Activated naive CD8-positive, alpha-beta T cell treated with anti-CD3 and anti-CD28 coated beads for 36 hours (primary cell): ENCODE results near the gene ADD2. TPM values are rescaled to one million over a fixed set of nuclear protein-coding genes. Genes with fewer than 3 reads are reported as not detected.

Experiments
- DNase-seq: peaks from one replicate; pipeline ENCODE4 v3.0.0; 2021
- H3K27ac Mint-ChIP-seq: one replicate; pipeline ENCODE4 v1.8.0; 2022; ENCODE audit warnings: mild to moderate bottlenecking, moderate library complexity, mixed read lengths
- H3K27me3 Mint-ChIP-seq: one replicate; pipeline ENCODE4 v1.8.0; 2022; ENCODE audit warnings: mild to moderate bottlenecking, mixed read lengths
- H3K36me3 Mint-ChIP-seq: one replicate; pipeline ENCODE4 v1.8.0; 2021; ENCODE audit warnings: mild to moderate bottlenecking, mixed read lengths
- H3K4me1 Mint-ChIP-seq: one replicate; pipeline ENCODE4 v1.8.0; 2021; ENCODE audit warnings: mixed read lengths
- H3K4me3 Mint-ChIP-seq: one replicate; pipeline ENCODE4 v1.8.0; 2022; ENCODE audit warnings: mild to moderate bottlenecking, moderate library complexity, mixed read lengths
- H3K9me3 Mint-ChIP-seq: one replicate; pipeline ENCODE4 v1.8.0; 2022; ENCODE audit warnings: mixed read lengths
- total RNA-seq, 2 experiments: library from RNA; stranded (reverse); gene quantifications; one replicate each; pipeline ENCODE4 v1.2.3, GENCODE V29; 2021

Gene ADD2
- total RNA-seq, 2 experiments from 2014 or later, result 33.2 to 36.1 TPM

DNA sequence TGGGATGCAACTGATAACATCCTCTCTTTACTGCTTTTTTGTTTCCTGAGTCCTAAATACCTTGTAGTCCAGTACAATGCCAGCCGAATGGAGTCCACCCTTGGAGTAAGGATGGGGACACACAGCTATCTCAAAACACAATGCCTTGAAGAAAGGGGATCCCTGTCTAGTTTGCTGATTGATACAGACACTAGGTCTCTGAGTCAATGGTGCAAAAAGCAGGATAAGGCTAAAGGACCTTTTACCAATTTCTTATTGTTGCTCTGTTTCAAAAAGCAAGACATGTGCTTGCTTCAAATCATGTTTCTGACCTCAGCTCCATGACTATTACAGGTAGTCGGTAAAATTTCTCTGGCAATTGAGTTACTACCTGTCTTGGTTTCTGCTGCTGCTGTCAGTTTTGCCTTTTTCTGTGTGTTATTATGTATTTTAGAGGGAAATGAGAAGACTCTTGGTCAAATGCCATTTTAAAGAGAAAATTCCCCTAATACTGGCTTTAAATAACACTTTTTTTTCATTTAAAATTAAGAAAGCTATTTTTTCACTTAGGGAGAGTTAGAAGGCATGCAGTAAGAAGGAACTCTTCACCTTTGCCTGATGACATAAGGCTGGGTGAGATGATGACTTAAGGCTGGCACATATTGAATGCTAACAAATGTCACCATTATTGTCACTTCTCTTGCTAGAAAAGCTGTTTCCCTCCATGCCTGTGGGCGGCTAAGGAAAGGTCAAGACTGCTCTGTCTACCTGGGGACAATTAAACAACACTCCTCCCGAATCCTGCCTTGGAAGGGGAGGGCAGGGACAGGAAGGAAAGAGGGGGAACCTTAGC, 27.4 kb upstream of the ADD2 start:
- Mint-ChIP-seq H3K27me3 (peaks cover 27% of the 10 kb centered on the region), H3K9me3 (no peaks in the 10 kb centered on the region), H3K4me1 (peaks cover 2% of the 10 kb centered on the region), H3K4me3 (no peak overlapping the region), H3K36me3 (no peaks in the 10 kb centered on the region), H3K27ac (no peak overlapping the region)
- DNase-seq, result no peak

DNA sequence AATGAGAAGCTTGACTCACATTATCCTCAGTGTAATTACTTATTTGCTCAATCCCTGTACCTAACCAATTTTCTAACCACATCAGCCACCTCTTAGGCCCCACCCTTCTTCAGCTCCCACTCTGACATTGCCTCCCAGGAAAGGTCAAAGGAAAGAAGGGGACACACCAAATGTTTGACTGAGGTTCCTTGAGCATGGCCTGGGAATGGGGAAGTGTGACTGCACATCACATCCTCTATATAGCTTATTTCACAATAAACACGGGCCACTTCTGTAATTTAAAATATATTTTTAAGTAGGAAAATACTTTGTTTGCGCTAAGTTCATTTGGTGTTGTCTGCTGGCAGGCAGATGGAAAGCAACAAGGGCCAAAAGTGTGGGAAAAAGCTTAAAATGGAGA, 25.4 kb upstream of the ADD2 start:
- Mint-ChIP-seq H3K27me3 (peaks cover 41% of the 10 kb centered on the region), H3K36me3 (no peaks in the 10 kb centered on the region), H3K27ac (no peak overlapping the region), H3K4me1 (peaks cover 9% of the 10 kb centered on the region), H3K4me3 (no peak overlapping the region), H3K9me3 (no peaks in the 10 kb centered on the region)
- no peak for DNase-seq

DNA sequence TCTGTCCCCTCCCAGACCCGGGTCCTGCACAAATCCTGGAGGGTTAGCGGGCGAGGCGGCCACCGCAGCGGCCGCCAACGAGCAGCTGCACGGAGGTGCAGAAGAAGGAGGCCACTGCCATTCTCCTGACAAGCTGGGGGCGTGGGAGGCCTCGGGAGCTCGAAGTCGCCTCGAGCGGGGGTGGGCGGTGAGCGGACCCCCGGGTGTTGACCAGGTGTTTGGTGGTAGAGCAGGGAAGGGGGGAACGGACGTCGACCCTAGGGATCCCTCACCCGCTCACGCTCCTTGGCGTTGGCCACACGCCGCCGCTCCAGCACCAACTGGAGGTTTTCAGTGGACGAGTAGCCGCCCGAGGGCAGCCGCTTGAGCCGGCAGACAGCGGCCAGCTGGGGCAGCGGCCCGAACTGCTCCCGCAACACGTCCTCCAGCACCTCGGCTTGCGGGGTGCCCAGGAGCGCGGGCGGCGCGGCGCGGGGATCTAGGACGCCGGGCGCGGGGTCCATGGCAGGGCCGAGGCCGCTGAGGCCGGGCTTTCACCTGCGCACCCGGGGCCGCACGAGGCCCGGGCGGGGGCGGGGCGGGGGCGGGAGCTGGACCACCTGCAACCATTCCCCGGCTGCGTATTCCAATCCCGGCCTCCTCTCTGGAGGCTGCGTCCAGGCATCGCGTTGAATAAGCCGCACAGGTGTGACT, 22.3 kb upstream of the ADD2 start, which contains the start of gene FIGLA:
Gene FIGLA, minus strand, starts transcription at position 508 of the 693 bp plus-strand sequence. Its CDS starts 5 bp downstream, at position 503.
- peaks cover 64% of the 10 kb centered on the region for H3K27me3 Mint-ChIP-seq
- no peaks in the 10 kb centered on the region for H3K36me3 Mint-ChIP-seq
- no peaks in the 10 kb centered on the region for H3K9me3 Mint-ChIP-seq
- peaks cover 12% of the 10 kb centered on the region for H3K4me1 Mint-ChIP-seq
- H3K4me3 Mint-ChIP-seq, result peak within 1 kb of the TSS; percentile 33
- DNase-seq, result no peak
- H3K27ac Mint-ChIP-seq, result no peak within 1 kb of the TSS

DNA sequence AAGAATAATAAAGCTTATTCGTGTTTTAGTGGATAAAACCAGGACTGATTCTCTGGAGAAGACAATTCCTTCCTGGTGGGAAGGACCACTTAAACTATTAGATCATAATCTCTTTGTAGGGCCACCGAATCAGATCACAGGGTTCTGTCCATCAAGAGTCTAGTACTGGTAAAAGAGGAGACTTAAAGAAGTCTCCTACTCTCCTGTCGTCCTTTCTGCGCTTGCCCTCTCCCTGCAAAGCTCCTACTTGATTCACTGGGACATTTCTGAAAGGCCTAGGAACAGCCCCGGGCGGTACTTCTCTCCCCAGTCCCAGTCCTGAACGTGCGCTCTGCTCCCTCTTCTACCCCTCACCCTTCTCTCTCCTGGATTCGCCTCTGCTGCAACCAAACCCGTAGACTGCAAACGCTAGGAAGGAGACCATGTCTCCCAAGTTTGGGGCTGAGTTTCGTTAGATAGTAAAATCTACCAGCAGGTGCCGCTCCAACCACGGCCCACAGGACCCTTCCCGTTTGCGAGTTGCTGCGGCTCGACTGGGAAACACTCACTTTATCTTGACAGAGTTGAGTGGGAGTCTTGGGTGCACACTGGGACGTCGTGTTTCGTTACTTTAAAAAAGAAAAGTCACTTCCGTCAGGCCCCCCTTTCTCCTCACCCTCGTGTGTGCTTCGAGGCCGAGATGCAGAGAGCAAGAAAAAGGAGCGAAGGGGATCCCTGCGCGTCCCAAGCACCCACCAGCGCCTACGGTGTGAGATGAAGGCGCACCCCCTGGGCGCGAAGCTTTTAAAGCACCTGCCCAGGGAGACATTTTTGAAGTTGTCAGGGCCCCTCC, 21.5 kb upstream of the ADD2 start:
- Mint-ChIP-seq H3K27me3 (peaks cover 64% of the 10 kb centered on the region), H3K36me3 (no peaks in the 10 kb centered on the region), H3K27ac (no peak overlapping the region), H3K9me3 (no peaks in the 10 kb centered on the region), H3K4me1 (peaks cover 14% of the 10 kb centered on the region), H3K4me3 (peak overlapping the region; percentile 33)
- peak; percentile 74 for DNase-seq

DNA sequence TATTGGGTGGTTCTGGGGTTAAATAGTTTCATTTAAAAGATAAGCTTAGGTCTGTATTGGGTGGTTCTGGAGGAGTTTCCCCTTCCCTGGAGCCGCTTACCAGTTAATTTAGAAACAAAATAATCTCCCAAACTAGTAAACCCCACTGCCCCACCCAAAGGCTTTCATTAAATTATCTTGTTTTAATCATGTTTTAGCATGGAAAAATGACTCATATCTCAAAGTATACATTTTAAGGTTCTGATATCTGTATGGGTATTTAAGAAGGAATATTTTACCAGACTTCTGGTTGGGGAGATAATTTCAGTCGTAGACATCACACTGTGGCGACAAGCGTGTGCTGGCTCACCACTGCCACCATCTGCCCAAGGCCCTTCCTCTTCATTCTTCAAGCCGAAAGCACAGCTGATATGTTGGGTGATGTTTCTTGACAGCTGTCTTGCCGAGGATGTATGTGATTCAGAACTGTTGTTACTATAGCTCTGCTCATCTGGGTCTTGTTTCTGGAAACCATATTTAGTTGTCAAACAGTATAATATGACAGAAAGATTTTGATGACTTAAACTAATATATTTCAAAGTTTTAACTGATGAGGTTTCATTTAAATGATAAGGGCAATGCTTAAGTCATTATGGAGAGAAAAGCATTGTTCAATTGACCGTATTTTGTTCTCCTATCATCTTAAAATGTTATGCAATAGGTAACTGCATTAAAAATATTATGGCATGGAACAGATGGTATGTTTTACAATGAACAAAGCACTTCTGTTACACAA, 17.3 kb upstream of the ADD2 start:
- peaks cover 12% of the 10 kb centered on the region for H3K4me1 Mint-ChIP-seq
- peak; percentile 50 for DNase-seq
- no peak overlapping the region for H3K27ac Mint-ChIP-seq
- no peaks in the 10 kb centered on the region for H3K9me3 Mint-ChIP-seq
- H3K36me3 Mint-ChIP-seq, result no peaks in the 10 kb centered on the region
- H3K4me3 Mint-ChIP-seq, result no peak overlapping the region
- peaks cover 42% of the 10 kb centered on the region for H3K27me3 Mint-ChIP-seq

DNA sequence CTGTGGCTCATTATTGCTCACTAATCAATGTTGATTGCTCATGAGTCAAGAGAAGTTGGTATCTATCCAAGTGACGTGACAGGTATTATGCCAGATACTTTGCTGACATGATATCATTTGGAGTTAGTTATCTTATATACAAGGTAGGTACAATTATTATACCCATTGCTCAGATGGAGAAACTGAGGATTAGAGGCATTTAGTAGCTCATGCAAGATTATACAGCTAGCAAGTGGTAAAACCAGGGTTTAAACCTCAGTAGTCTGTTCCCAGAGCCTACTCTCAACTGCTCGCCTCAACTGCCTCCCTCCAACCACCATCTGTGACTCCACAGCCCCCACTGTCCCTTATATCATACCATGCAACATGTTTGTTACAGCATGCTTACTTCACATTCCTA, 16.3 kb upstream of the ADD2 start:
- no peak for DNase-seq
- Mint-ChIP-seq H3K4me3 (no peak overlapping the region), H3K27me3 (peaks cover 33% of the 10 kb centered on the region), H3K36me3 (no peaks in the 10 kb centered on the region), H3K27ac (no peak overlapping the region), H3K9me3 (no peaks in the 10 kb centered on the region), H3K4me1 (peaks cover 6% of the 10 kb centered on the region)

DNA sequence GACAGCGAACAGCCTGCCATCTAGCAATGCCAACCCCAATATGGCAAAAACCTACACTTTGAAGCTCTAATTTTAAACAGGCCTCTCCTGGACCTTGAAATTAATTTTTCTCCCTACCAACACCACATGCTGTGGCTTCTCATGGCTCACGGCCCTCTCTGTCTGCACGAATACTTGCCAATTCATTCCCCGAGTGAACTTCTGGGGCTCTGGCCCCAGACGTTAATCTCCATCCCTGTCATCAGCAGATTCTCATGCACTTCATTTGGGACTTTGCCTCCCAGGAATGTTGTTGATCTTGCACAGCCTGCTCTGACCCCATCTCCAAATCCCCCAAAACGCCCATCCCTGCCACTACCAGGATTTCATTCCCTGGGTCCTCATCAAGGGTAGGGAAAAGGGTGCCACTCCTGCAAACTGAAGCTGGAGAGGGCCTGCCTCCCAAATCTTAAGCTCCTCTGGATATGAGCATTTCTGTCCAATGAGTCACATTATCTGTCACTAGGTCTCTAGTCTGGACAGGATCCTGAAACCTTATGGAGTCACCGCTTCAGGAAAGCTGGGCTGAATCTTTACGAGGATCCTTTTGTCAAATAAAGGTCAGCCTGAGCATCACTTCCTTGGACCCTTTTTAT, 12.0 kb upstream of the ADD2 start:
- H3K9me3 Mint-ChIP-seq, result no peaks in the 10 kb centered on the region
- H3K4me1 Mint-ChIP-seq, result no peaks in the 10 kb centered on the region
- H3K27ac Mint-ChIP-seq, result no peak overlapping the region
- no peaks in the 10 kb centered on the region for H3K36me3 Mint-ChIP-seq
- DNase-seq, result no peak
- no peak overlapping the region for H3K4me3 Mint-ChIP-seq
- peaks cover 10% of the 10 kb centered on the region for H3K27me3 Mint-ChIP-seq

DNA sequence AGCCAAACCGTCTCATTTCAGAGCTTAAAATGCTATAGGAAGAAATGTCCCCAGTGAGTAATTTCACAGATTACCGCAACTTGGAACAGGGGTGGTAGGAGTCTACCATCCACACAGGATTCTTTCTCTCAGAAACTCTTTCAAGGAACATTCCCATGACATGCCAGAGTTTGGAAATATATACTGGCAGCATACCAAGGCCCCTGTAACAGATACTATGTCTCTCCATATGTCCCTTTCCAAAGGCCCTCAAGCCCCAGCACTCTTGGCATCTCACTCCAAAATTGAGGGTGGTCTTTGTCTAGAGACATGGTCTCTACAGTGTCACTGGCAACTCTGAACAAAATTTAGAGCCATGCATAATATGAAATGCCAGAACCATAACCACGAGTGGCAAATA, 11.5 kb upstream of the ADD2 start:
- DNase-seq, result no peak
- no peak overlapping the region for H3K4me3 Mint-ChIP-seq
- H3K9me3 Mint-ChIP-seq, result no peaks in the 10 kb centered on the region
- peaks cover 13% of the 10 kb centered on the region for H3K27me3 Mint-ChIP-seq
- H3K36me3 Mint-ChIP-seq, result no peaks in the 10 kb centered on the region
- H3K4me1 Mint-ChIP-seq, result no peaks in the 10 kb centered on the region
- H3K27ac Mint-ChIP-seq, result no peak overlapping the region

DNA sequence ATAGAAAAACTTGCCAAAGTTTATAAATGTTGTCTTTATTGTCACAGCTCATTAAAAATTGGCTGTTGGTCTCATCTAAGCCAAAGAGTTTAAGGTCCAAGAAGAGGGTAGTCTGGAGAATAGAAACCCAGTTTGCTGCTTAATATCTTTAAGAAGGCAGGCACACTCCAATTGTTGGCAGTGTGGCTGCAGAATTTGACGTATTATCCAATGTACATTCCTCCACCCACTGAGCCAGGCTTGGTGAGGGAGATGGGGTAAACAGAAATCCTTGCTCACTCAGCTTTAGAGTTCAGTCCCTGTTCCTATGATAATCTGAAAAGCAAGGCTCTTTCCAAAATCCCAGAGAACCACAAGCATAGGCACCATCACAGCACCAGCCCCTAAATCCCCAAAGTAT, 10.7 kb upstream of the ADD2 start:
- H3K4me1 Mint-ChIP-seq, result no peaks in the 10 kb centered on the region
- no peaks in the 10 kb centered on the region for H3K36me3 Mint-ChIP-seq
- H3K4me3 Mint-ChIP-seq, result no peak overlapping the region
- peaks cover 20% of the 10 kb centered on the region for H3K27me3 Mint-ChIP-seq
- DNase-seq, result no peak
- H3K27ac Mint-ChIP-seq, result no peak overlapping the region
- no peaks in the 10 kb centered on the region for H3K9me3 Mint-ChIP-seq

DNA sequence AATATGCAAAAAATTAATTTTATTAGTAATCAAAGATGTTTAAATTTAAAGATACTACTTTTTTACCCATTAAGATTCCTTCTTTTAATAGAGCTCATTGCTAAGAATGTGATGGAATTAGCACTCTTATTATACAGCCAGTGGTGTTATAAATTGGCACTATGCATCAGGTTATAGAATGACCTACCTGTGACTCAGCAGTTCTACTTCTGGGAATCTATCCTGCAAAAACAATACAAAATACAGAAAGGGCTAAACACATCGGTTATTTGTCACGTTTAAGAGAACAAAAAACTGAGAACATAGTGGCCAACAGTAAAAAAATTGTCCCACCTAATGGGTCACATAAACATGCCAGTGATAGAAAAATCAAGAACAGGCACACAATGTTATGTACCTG, 9.4 kb upstream of the ADD2 start:
- H3K27ac Mint-ChIP-seq, result no peak overlapping the region
- no peak for DNase-seq
- no peaks in the 10 kb centered on the region for H3K4me1 Mint-ChIP-seq
- H3K36me3 Mint-ChIP-seq, result no peaks in the 10 kb centered on the region
- no peaks in the 10 kb centered on the region for H3K9me3 Mint-ChIP-seq
- peaks cover 31% of the 10 kb centered on the region for H3K27me3 Mint-ChIP-seq
- H3K4me3 Mint-ChIP-seq, result no peak overlapping the region

DNA sequence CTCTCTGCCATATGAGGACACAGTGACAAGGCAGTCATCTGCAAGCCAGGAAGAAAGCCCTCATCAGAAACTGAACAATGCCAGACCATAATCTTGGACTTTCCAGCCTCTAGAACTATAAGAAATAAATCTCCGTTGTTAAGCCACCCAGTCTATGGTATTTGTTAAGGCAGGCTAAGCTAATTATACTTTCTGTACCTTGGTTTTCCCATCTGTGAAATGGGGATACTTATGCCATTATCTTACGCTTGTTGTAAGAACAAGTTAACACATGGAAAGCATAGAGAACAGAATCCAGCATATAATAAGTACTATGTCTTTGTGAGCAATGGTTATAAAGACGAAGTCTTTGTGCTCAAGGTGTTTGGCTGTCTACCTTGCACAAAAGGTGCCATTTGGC, 8.3 kb upstream of the ADD2 start:
- Mint-ChIP-seq H3K9me3 (no peaks in the 10 kb centered on the region), H3K4me3 (no peak overlapping the region), H3K4me1 (peaks cover 3% of the 10 kb centered on the region), H3K27ac (no peak overlapping the region), H3K27me3 (peaks cover 34% of the 10 kb centered on the region), H3K36me3 (no peaks in the 10 kb centered on the region)
- no peak for DNase-seq

DNA sequence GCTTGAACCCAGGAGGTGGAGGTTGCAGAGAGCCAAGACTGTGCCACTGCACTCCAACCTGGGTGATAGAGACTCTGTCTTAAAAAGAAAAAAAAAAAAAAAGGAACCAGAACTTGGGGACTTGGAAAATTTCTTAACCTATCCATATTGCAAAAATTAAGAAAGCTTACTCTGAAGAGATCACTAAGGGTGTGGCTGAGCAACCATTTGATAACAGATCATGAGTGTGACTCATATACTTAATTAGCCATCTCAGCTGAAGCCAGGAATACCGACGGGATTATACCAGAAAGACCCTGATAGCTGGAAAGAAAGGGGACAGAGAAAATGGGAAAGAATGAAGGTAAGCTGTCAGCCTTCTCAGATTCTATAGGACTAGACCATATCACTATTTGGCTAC, 7.1 kb upstream of the ADD2 start:
- H3K36me3 Mint-ChIP-seq, result no peaks in the 10 kb centered on the region
- peaks cover 39% of the 10 kb centered on the region for H3K27me3 Mint-ChIP-seq
- H3K9me3 Mint-ChIP-seq, result no peaks in the 10 kb centered on the region
- H3K27ac Mint-ChIP-seq, result no peak overlapping the region
- H3K4me3 Mint-ChIP-seq, result no peak overlapping the region
- H3K4me1 Mint-ChIP-seq, result peaks cover 6% of the 10 kb centered on the region
- DNase-seq, result no peak

DNA sequence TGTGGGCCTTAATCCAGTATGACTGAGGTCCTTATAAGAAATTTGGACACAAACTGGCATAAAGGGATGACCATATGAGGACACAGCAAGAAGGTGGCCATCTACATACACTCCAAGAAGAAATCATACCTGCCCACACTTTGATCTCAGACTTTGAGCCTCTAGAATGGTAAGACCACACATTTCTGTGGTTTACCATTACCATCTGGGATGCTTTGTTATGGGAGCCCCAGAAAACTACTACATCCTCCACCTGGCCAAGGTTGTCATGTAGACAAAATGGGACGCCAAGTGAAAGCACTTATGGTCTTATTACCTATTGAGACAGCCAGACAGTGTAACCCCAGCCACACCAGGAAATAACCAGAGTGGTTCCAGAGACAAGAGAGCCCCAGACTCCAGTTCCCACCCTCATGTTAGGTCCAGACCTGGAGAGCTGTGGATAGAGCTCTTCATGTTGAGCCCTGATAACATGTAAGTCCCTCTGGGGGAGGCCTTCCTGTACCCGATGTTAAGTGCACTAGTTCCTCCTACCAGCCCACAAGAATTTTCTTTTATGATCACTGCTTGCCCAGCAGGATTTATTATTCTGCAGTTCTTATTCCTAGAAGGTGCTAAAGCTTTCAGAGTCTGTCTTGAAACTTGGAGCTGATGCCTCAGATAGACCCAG, 4.6 kb upstream of the ADD2 start:
- Mint-ChIP-seq H3K9me3 (no peaks in the 10 kb centered on the region), H3K4me1 (peaks cover 7% of the 10 kb centered on the region), H3K27ac (no peak overlapping the region), H3K27me3 (peaks cover 39% of the 10 kb centered on the region), H3K4me3 (no peak overlapping the region), H3K36me3 (no peaks in the 10 kb centered on the region)
- DNase-seq, result no peak

DNA sequence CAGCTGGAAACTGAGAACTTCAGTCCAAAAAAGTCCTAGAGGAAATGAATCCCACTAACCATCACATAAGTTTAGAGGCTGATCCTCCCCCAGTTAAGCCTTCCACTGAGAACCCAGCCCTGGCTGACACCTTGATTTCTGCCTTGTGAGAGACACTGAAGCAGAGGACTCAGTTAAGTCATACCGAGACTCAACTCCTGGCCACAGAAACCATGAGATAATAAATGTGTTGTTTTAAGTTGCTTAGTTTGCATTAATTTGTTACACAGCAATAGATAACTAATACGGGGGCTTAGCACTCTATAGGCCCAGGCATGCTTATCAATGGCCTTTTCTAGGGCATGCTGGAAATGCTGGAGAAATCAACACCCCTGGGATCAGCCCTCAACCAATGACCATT, 3.4 kb upstream of the ADD2 start:
- H3K27me3 Mint-ChIP-seq, result peaks cover 39% of the 10 kb centered on the region
- H3K9me3 Mint-ChIP-seq, result no peaks in the 10 kb centered on the region
- no peak for DNase-seq
- H3K27ac Mint-ChIP-seq, result no peak overlapping the region
- H3K36me3 Mint-ChIP-seq, result no peaks in the 10 kb centered on the region
- H3K4me3 Mint-ChIP-seq, result no peak overlapping the region
- H3K4me1 Mint-ChIP-seq, result peaks cover 12% of the 10 kb centered on the region
